ENCODE results near the gene BMPER. TPM values are rescaled to one million over a fixed set of nuclear protein-coding genes. Genes with fewer than 3 reads are reported as not detected.
A peak's percentile ranks its signal among the peaks of the same experiment; 100 is the strongest.

Gene BMPER
- polyA plus RNA-seq, 12 donors = 4.8 to 11.0 (median 7.3) TPM; not detected in 2

DNA sequence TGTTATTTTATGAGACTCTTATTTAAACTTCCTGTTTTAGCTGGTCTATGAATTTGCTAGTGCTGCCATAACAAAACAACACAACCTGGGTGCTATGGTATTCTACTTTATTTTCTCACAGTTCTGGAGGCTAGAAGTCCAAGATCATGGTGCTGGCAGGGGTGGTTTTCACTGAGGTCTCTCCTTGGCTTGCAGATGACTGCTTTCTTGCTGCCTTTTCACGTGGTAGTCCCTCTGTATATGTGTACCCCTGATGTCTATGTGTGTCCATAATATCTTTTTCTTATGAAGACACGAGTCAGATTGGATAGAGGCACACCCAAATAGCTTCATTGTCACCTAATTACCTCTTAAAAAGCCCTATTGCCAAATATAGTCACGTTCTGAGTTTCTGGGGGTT, 270.5 kb downstream of the BMPER start:
- no peak for DNase-seq

GRCh38 chr7:34177476-34177875, 272.1 kb downstream of the BMPER start:
- DNase-seq = peak; percentile 38

DNA sequence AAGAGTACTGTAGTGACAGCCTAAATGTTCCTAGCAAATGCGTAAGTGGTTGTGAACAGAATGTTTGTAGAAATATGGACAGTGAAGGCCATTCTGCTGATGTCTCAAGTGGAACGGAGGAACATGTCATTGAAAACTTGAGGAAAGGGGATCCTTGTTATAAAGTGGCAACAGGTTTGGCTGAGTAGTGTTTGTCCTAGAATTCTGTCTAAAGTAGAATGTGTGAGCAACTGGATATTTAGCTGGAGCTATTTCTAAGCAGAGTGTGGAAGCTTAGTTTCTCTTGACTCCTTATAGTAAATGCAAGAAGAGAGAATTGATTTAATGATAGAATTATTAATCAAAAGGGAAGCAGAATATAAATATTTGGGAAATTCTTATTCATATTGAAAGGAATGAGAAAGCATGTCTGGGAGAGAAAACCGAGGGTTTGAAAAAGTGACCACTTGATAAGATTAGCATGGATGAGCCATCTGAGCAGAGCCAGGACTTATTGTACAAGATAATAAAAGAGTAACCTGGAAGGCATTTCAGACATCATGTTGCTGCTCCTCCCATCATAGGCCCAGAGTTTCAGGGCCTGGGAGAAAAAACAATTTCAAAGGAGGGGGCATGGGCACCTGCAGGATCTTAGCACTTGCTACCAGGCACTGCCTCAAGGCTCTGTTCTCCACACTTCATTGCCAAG, 276.1 kb downstream of the BMPER start:
- no peak for DNase-seq

DNA sequence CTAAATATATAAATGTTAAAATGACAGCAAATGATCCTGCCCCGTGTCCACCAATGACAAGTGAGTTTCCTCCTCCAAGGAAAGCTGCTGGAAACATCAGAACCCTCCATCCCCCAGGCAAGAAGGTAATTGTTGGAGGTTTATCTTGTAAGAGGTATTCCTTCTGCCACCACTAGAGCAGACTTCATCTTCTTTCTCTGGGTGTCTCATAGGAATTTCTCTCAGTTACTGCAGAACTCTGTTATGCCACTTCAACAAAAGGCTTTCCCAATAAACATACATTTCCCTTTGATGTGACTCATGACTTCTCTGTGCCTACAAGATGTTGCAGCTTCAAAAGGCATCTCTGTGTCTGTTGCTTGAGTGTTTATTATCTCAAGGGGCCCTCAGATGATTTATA, 279.1 kb downstream of the BMPER start:
- no peak for DNase-seq

GRCh38 chr7:34187798-34188307, 282.5 kb downstream of the BMPER start:
- DNase-seq = no peak

DNA sequence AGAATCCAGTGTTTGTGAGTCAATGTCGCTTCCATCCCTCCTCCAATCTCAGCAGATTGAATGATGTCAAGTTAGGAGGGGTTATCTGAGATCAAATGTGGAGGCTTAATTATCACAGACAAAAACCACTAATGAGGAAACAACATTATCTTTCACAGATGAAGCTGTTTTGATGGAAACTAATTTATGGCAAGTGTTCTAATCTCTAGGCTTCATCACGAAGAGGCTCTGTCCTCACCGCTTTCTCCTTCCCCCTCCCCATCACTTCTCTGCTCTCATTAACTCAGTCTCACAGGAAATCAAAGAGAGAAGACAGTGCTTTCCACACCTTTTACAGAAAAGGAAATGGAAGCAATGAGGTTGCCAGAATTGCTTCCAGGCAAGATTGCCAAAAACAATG, 283.7 kb downstream of the BMPER start:
- no peak for DNase-seq

- peak; percentile 24 for DNase-seq
These were observed 285.0 kb downstream of the BMPER start for GRCh38 chr7:34190299-34190698.

DNA sequence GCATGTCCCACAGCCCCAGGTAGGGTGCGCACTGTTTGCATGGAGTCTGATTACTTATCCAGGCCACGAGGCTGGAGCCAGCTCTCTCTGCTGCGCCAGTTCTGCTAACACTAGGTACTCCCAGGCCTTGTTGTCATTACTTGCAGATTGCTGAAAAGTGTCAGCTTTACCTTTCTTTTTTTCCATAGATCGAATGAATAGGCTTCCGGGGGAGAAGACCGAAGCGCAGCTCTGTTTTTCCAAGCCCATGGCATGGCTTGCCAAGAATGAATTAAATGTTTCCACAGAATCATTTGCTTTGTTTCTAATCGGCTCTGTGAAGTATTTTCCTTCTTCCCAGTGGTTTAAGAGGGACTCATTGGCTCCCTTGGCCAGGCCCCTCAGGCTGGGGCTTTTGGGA, 285.8 kb downstream of the BMPER start:
- peak; percentile 74 for DNase-seq

DNA sequence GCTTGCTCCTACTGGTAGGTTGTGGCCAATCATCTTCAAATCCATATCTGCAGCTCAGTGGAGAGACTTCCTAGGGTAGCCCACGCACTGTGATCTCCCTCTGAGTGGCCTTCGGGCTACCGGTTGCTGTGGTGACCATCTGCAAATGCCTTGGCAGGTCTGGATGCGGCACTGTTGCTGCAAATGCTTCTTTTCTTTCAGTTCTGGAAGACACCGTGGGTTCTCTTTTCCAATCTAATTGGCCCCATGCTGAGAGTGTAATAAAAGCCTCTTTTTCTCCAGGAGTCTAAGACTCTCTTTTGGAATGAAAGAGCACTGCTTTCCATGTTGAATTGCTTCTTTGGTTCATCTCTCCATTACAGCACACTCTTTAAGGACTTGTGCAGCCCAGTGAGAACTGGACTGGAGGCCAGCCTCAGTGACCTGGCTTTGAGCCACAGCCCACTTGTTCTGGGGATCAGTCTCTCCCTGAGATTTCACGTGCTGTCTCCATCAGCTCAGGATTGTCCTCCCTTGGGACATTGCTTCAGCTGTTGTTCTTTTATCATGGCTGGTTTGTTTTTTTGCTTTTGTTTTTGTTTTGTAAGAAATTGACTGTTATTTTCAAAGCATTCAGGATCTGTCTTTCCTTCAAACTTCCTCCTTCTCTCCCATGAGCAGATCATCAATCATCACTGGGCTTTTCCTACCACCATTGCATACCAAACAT, 286.6 kb downstream of the BMPER start:
- DNase-seq = no peak

- no peak for DNase-seq
These were observed 287.6 kb downstream of the BMPER start for GRCh38 chr7:34192906-34193305.

- DNase-seq = no peak
These were observed 292.9 kb downstream of the BMPER start for GRCh38 chr7:34198231-34198641.
